Measurements from ENCODE around the gene H2AZ1.

H2AZ1 gene

GRCh38 chr4:99945718-99946355 lies 4.2 kb downstream of the H2AZ1 start:
- no peak for DNase-seq

- DNase-seq = no peak
Measured at GRCh38 chr4:99943904-99944437, 6.1 kb downstream of the H2AZ1 start.

- DNase-seq = no peak
Measured at GRCh38 chr4:99938243-99938753, 11.8 kb downstream of the H2AZ1 start.

- no peak for DNase-seq
Measured at GRCh38 chr4:99934891-99935290, 15.2 kb downstream of the H2AZ1 start.

- DNase-seq = no peak
Measured at GRCh38 chr4:99927566-99927965, 22.5 kb downstream of the H2AZ1 start.

- no peak for DNase-seq
Measured at GRCh38 chr4:99921174-99921573, 28.9 kb downstream of the H2AZ1 start.

GRCh38 chr4:99918656-99919055 lies 31.4 kb downstream of the H2AZ1 start:
- no peak for DNase-seq

- DNase-seq = no peak
Measured at GRCh38 chr4:99917575-99917974, 32.5 kb downstream of the H2AZ1 start.

- no peak for DNase-seq
Measured at GRCh38 chr4:99915449-99915848, 34.6 kb downstream of the H2AZ1 start.
